DND-41 (cell line): ENCODE results near the gene FSIP2.

ENCODE experiments used
- ATAC-seq: fragments of 200-7000 bp; cut with Tn5 transposase; 3 replicates; pipeline ENCODE4 v1.9.1; 2021; ENCODE audit warnings: low read depth; ENCODE audit not compliant: insufficient read depth
- DNase-seq: peaks from one replicate; pipeline ENCODE4 v3.0.0-alpha.2; 2020
- H2AFZ ChIP-seq: 2 replicates; pipeline ENCODE4 v1.6.0; 2012; ENCODE audit warnings: low read depth, low read length
- H3K27ac ChIP-seq: 2 replicates; pipeline ENCODE4 v1.5.1; 2012; ENCODE audit warnings: low read length, inconsistent platforms
- H3K27me3 ChIP-seq: fragments of 200-600 bp; sonication (generic); 2 replicates; pipeline ENCODE4 v1.6.0; 2012; ENCODE audit warnings: low read length, mild to moderate bottlenecking, inconsistent platforms; ENCODE audit not compliant: insufficient read depth, poor library complexity
- H3K36me3 ChIP-seq: 2 replicates; pipeline ENCODE4 v1.5.1; 2012; ENCODE audit warnings: low read length, inconsistent platforms; ENCODE audit not compliant: insufficient read depth
- H3K4me1 ChIP-seq: 2 replicates; pipeline ENCODE4 v1.5.1; 2012; ENCODE audit warnings: mild to moderate bottlenecking, low read length; ENCODE audit not compliant: insufficient read depth
- H3K4me2 ChIP-seq: 2 replicates; pipeline ENCODE4 v1.6.0; 2012; ENCODE audit warnings: mild to moderate bottlenecking, moderate library complexity, low read length, inconsistent platforms; ENCODE audit not compliant: insufficient read depth
- H3K4me3 ChIP-seq, 2 experiments: fragments of 200-600 bp in 1 of 2; shearing (Covaris generic) in 1 of 2; 2 replicates each; pipeline ENCODE4 v1.5.1; 2012 to 2016; ENCODE audit warnings: inconsistent platforms in 2 of 2, low read length in 2 of 2, mild to moderate bottlenecking in 2 of 2, low read depth in 1 of 2, moderate library complexity in 1 of 2
- H3K79me2 ChIP-seq: 2 replicates; pipeline ENCODE4 v1.6.0; 2012; ENCODE audit warnings: low read length, inconsistent platforms; ENCODE audit not compliant: insufficient read depth
- H3K9ac ChIP-seq: 2 replicates; pipeline ENCODE4 v1.6.0; 2012; ENCODE audit warnings: low read depth, mild to moderate bottlenecking, inconsistent platforms, low read length, moderate library complexity
- H3K9me3 ChIP-seq: 2 replicates; pipeline ENCODE4 v1.5.1; 2012; ENCODE audit warnings: low read length, moderate library complexity, mild to moderate bottlenecking, inconsistent platforms; ENCODE audit not compliant: insufficient read depth, severe bottlenecking
- H4K20me1 ChIP-seq: 2 replicates; pipeline ENCODE4 v1.6.0; 2012; ENCODE audit warnings: low read length; ENCODE audit not compliant: insufficient read depth
- CTCF ChIP-seq: IDR thresholded peaks from 2 replicates; pipeline ENCODE4 v1.5.1; 2012; ENCODE audit warnings: borderline replicate concordance, low read length, moderate library complexity, mild to moderate bottlenecking; ENCODE audit not compliant: poor library complexity, severe bottlenecking; ENCODE audit errors: extremely low read depth
- EZH2 ChIP-seq: IDR thresholded peaks from 3 replicates; pipeline ENCODE4 v1.6.1; 2012; ENCODE audit warnings: borderline replicate concordance, low read depth, mild to moderate bottlenecking, moderate library complexity, low read length, inconsistent platforms; ENCODE audit not compliant: severe bottlenecking

The FSIP2 gene

GRCh38 chr2:185811580-185811979 is 73.0 kb downstream of the FSIP2 start:
- Histone ChIP-seq H3K9me3 (no peaks in the 10 kb centered on the region), H3K27ac (no peak overlapping the region), H4K20me1 (no peaks in the 10 kb centered on the region), H3K4me3 (no peak overlapping the region), H3K36me3 (no peaks in the 10 kb centered on the region), H3K79me2 (no peaks in the 10 kb centered on the region), H3K27me3 (no peaks in the 10 kb centered on the region), H3K9ac (no peak overlapping the region), H3K4me1 (no peaks in the 10 kb centered on the region), H3K4me2 (no peak overlapping the region), H2AFZ (no peak overlapping the region)
- TF ChIP-seq CTCF, result no peak
- TF ChIP-seq EZH2, result no peak
- ATAC-seq (no peak), DNase-seq (no peak)

GRCh38 chr2:185813707-185814106 is 75.1 kb downstream of the FSIP2 start:
- DNase-seq, result no peak
- no peak for ATAC-seq

GRCh38 chr2:185817991-185818390 is 79.4 kb downstream of the FSIP2 start:
- no peak overlapping the region for H3K4me3 ChIP-seq
- TF ChIP-seq CTCF (no peak), EZH2 (no peak)
- ATAC-seq (no peak), DNase-seq (no peak)
- no peaks in the 10 kb centered on the region for H3K27me3 ChIP-seq
- no peaks in the 10 kb centered on the region for H4K20me1 ChIP-seq
- no peak overlapping the region for H3K9ac ChIP-seq
- H3K27ac ChIP-seq, result no peak overlapping the region
- no peaks in the 10 kb centered on the region for H3K79me2 ChIP-seq
- H3K9me3 ChIP-seq, result no peaks in the 10 kb centered on the region
- no peaks in the 10 kb centered on the region for H3K36me3 ChIP-seq
- no peaks in the 10 kb centered on the region for H3K4me1 ChIP-seq
- no peak overlapping the region for H3K4me2 ChIP-seq
- H2AFZ ChIP-seq, result no peak overlapping the region

More at GRCh38 chr2:185813707-185814106, 75.1 kb downstream of the FSIP2 start:
- no peaks in the 10 kb centered on the region for H3K79me2 ChIP-seq
- H3K27ac ChIP-seq, result no peak overlapping the region
- no peaks in the 10 kb centered on the region for H3K4me1 ChIP-seq
- H2AFZ ChIP-seq, result no peak overlapping the region
- no peak overlapping the region for H3K9ac ChIP-seq
- no peaks in the 10 kb centered on the region for H3K9me3 ChIP-seq
- H3K4me2 ChIP-seq, result no peak overlapping the region
- no peaks in the 10 kb centered on the region for H3K27me3 ChIP-seq
- no peak overlapping the region for H3K4me3 ChIP-seq
- H4K20me1 ChIP-seq, result no peaks in the 10 kb centered on the region
- H3K36me3 ChIP-seq, result no peaks in the 10 kb centered on the region
- TF ChIP-seq EZH2, result no peak
- TF ChIP-seq CTCF, result no peak

GRCh38 chr2:185821467-185821866 is 82.9 kb downstream of the FSIP2 start:
- no peak for ATAC-seq
- TF ChIP-seq EZH2 (no peak), CTCF (no peak)

More at GRCh38 chr2:185821467-185821866, 82.9 kb downstream of the FSIP2 start:
- Histone ChIP-seq H3K4me2 (no peak overlapping the region), H3K9ac (no peak overlapping the region), H3K27me3 (no peaks in the 10 kb centered on the region), H3K36me3 (no peaks in the 10 kb centered on the region), H3K9me3 (no peaks in the 10 kb centered on the region), H3K4me1 (no peaks in the 10 kb centered on the region), H3K4me3 (no peak overlapping the region), H3K27ac (no peak overlapping the region), H4K20me1 (no peaks in the 10 kb centered on the region), H2AFZ (no peak overlapping the region), H3K79me2 (no peaks in the 10 kb centered on the region)
- no peak for DNase-seq
